Measurements from ENCODE around the gene HPX. TPM values are rescaled to one million over a fixed set of nuclear protein-coding genes. Genes with fewer than 3 reads are reported as not detected.

HPX gene
- total RNA-seq, 1 donor from 2014 or later = 6.1 TPM

GRCh38 chr11:6427516-6427915 is 13.3 kb downstream of the HPX start:
- H3K4me1 Mint-ChIP-seq (ENCODE audit: low read depth) = no peaks in the 10 kb centered on the region
- no peak for DNase-seq (ENCODE audit: low spot score, unreplicated experiment)
- H3K27me3 Mint-ChIP-seq = peaks cover 62% of the 10 kb centered on the region
- TF ChIP-seq, protein P1, sequence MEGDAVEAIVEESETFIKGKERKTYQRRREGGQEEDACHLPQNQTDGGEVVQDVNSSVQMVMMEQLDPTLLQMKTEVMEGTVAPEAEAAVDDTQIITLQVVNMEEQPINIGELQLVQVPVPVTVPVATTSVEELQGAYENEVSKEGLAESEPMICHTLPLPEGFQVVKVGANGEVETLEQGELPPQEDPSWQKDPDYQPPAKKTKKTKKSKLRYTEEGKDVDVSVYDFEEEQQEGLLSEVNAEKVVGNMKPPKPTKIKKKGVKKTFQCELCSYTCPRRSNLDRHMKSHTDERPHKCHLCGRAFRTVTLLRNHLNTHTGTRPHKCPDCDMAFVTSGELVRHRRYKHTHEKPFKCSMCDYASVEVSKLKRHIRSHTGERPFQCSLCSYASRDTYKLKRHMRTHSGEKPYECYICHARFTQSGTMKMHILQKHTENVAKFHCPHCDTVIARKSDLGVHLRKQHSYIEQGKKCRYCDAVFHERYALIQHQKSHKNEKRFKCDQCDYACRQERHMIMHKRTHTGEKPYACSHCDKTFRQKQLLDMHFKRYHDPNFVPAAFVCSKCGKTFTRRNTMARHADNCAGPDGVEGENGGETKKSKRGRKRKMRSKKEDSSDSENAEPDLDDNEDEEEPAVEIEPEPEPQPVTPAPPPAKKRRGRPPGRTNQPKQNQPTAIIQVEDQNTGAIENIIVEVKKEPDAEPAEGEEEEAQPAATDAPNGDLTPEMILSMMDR (IDR thresholded peaks at IDR 0.05; ENCODE audit: unreplicated experiment) = no peak
- no peak overlapping the region for H3K27ac Mint-ChIP-seq
- H3K9me3 Mint-ChIP-seq (ENCODE audit: low read depth) = no peaks in the 10 kb centered on the region
- H3K36me3 Mint-ChIP-seq (ENCODE audit: insufficient read depth) = no peaks in the 10 kb centered on the region
- no peak overlapping the region for H3K4me3 Mint-ChIP-seq (ENCODE audit: low read depth)

DNA sequence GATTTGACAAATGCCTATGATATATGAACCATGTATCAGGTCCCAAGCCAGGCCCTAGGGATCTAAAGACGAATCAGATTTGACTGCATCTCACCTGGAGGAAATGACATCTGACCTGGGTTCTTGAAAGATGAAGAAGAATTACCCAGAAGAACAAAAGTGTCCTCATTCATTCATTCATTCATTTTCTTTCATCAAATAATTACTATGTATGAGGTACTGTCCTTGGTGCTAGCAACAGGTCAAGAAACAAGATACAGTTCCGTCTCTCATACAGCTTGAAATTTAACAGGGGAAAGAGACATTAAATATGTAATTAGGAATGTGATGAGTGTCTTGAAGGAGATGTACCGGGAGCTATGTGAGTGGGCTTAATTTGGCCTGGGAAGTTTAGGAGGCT is 20.1 kb downstream of the HPX start:
- DNase-seq (ENCODE audit: low spot score, unreplicated experiment) = no peak
- Mint-ChIP-seq H3K36me3 (ENCODE audit: insufficient read depth) (no peaks in the 10 kb centered on the region), H3K4me1 (ENCODE audit: low read depth) (peaks cover 2% of the 10 kb centered on the region), H3K9me3 (ENCODE audit: low read depth) (no peaks in the 10 kb centered on the region), H3K27ac (no peak overlapping the region), H3K4me3 (ENCODE audit: low read depth) (no peak overlapping the region), H3K27me3 (peaks cover 36% of the 10 kb centered on the region)
- TF ChIP-seq, protein P1 (IDR thresholded peaks at IDR 0.05; ENCODE audit: unreplicated experiment) = no peak

DNA sequence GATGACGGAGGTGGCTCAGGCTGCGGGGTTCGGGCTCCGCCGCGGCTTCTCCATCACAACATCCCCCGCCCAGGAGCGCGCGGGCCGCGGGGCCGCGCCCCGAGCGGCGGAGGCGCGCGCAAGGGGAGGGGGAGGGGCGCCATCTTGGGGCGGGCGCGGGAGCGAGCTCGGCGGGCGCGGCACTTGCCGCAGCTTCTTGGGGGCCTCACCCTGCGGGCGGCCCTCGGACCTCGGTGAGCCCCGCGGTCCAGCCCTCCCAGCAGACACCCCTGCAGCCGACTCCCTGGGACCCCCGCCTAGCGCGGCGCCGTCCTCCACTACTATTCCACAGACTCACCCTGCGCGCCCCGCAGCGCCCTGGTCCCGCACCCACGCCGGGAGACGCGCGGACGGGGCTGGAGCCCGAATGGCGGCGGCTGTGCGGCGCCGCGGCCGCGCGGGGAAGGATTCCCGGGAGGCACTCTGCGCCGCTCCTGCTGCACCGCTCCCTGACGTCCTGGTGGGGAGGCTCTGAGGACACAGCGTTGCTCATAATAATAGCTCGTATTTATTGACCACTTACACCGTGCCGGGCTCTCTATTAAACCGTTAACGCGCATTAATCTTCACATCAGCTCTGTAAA is 21.7 kb downstream of the HPX start, which contains the start of gene APBB1:
Gene APBB1, minus strand, starts transcription at position 86 of the 623 bp plus-strand sequence. CDS start 7,747 bp downstream, outside the sequence.
- no peaks in the 10 kb centered on the region for H3K36me3 Mint-ChIP-seq (ENCODE audit: insufficient read depth)
- H3K9me3 Mint-ChIP-seq (ENCODE audit: low read depth) = no peaks in the 10 kb centered on the region
- DNase-seq (ENCODE audit: low spot score, unreplicated experiment) = peak; percentile 55
- H3K27ac Mint-ChIP-seq = peak within 1 kb of the TSS; percentile 76
- TF ChIP-seq, protein P1 (IDR thresholded peaks at IDR 0.05; ENCODE audit: unreplicated experiment) = peak; percentile 31
- H3K4me1 Mint-ChIP-seq (ENCODE audit: low read depth) = peaks cover 2% of the 10 kb centered on the region
- peak within 1 kb of the TSS; percentile 78 for H3K4me3 Mint-ChIP-seq (ENCODE audit: low read depth)
- H3K27me3 Mint-ChIP-seq = peaks cover 26% of the 10 kb centered on the region

DNA sequence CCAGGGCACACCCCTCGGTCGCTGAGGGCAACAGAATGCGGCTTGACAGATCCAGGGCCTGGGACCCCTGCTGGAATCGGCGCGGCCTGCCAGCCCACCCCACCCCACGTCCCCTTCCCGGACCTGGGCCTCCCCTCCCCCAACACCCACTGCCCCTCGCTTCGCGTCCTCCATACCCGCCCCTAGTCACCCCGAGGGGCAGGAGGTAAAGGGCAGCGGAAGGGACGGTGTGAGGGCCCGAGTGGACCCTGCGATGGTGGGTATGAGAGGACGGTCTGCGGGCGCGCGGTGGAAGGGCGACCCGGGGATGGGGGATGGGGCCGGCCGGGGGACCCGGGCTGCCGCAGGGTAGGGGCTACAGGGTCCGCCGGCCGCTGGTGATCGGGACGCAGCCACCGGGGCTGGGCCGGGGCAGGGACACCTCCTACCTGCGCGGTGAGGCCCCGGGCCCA is 22.2 kb downstream of the HPX start:
- Mint-ChIP-seq H3K36me3 (ENCODE audit: insufficient read depth) (no peaks in the 10 kb centered on the region), H3K4me1 (ENCODE audit: low read depth) (peaks cover 2% of the 10 kb centered on the region), H3K9me3 (ENCODE audit: low read depth) (no peaks in the 10 kb centered on the region), H3K27me3 (peaks cover 22% of the 10 kb centered on the region), H3K27ac (no peak overlapping the region), H3K4me3 (ENCODE audit: low read depth) (no peak overlapping the region)
- TF ChIP-seq, protein P1 (IDR thresholded peaks at IDR 0.05; ENCODE audit: unreplicated experiment) = no peak
- peak; percentile 41 for DNase-seq (ENCODE audit: low spot score, unreplicated experiment)

GRCh38 chr11:6417907-6418556 is 22.8 kb downstream of the HPX start:
- no peaks in the 10 kb centered on the region for H3K36me3 Mint-ChIP-seq (ENCODE audit: insufficient read depth)
- no peak overlapping the region for H3K27ac Mint-ChIP-seq
- H3K27me3 Mint-ChIP-seq = peaks cover 19% of the 10 kb centered on the region
- H3K4me3 Mint-ChIP-seq (ENCODE audit: low read depth) = no peak overlapping the region
- TF ChIP-seq, protein P1 (IDR thresholded peaks at IDR 0.05; ENCODE audit: unreplicated experiment) = peak; percentile 18
- peaks cover 5% of the 10 kb centered on the region for H3K4me1 Mint-ChIP-seq (ENCODE audit: low read depth)
- no peaks in the 10 kb centered on the region for H3K9me3 Mint-ChIP-seq (ENCODE audit: low read depth)
- DNase-seq (ENCODE audit: low spot score, unreplicated experiment) = no peak
